Fibroblast of lung (primary cell): Measurements from ENCODE around the gene CUBN.

ENCODE experiments used
- EZH2 ChIP-seq: IDR thresholded peaks from 2 replicates; pipeline ENCODE4 v1.5.1; 2012; ENCODE audit warnings: low read length, control low read depth, mild to moderate bottlenecking; ENCODE audit errors: missing control alignments
- TF ChIP-seq, protein P1 (sequence below), 2 donors: IDR thresholded peaks in 1 of 2; conservative IDR thresholded peaks in 1 of 2; 1 replicate in 1 of 2; 2 replicates in 1 of 2; pipeline ENCODE4 v1.5.1; 2011 to 2012; ENCODE audit warnings: low read length in 2 of 2, control low read depth in 1 of 2, inconsistent platforms in 1 of 2, low read depth in 1 of 2, mild to moderate bottlenecking in 1 of 2

GRCh38 chr10:16799621-16800020, 330.0 kb downstream of the CUBN start:
- TF ChIP-seq, protein P1, sequence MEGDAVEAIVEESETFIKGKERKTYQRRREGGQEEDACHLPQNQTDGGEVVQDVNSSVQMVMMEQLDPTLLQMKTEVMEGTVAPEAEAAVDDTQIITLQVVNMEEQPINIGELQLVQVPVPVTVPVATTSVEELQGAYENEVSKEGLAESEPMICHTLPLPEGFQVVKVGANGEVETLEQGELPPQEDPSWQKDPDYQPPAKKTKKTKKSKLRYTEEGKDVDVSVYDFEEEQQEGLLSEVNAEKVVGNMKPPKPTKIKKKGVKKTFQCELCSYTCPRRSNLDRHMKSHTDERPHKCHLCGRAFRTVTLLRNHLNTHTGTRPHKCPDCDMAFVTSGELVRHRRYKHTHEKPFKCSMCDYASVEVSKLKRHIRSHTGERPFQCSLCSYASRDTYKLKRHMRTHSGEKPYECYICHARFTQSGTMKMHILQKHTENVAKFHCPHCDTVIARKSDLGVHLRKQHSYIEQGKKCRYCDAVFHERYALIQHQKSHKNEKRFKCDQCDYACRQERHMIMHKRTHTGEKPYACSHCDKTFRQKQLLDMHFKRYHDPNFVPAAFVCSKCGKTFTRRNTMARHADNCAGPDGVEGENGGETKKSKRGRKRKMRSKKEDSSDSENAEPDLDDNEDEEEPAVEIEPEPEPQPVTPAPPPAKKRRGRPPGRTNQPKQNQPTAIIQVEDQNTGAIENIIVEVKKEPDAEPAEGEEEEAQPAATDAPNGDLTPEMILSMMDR (conservative IDR thresholded peaks at IDR 0.05 in 1 of 2, IDR thresholded peaks at IDR 0.05 in 1 of 2; ENCODE audit: low read depth in 1 of 2, low read length in 2 of 2) = no peak
- TF ChIP-seq EZH2 = no peak
